Esophagus mucosa (tissue), 1 donor: Measurements from ENCODE around the gene ARHGEF37. TPM values are rescaled to one million over a fixed set of nuclear protein-coding genes. Genes with fewer than 3 reads are reported as not detected.

ENCODE experiments used
- ATAC-seq: fragments of 200-7000 bp; cut with Tn5 transposase; one replicate; pipeline ENCODE4 v1.9.1; 2020
- total RNA-seq: library from RNA; stranded (reverse); gene quantifications from one replicate; pipeline ENCODE4 v1.2.4, GENCODE V29; 2023
- donor health status: DM: yes; HTN: yes; CAD: no.

ARHGEF37 gene
- total RNA-seq, 1 donor from 2014 or later = 23.6 TPM

DNA sequence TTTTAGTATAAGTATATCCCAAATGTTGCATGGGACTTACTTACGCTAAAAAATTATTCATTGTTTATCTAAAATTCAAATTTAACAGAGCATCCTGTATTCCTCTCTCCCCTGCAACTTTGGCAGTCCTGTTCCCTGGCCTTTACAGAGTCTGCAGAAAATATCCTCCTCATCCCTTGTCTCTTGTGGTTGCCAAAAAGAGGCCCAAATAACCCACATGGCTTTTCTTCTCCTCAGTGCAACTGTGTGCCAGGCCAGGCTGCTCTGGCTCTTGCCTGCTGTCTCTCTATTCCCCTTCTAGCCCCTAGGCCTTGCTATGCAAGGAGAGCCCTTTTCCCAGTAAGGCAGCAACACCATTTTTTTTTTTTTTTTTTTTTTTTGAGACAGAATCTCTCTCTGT is 23.0 kb downstream of the ARHGEF37 start:
- ATAC-seq = no peak

DNA sequence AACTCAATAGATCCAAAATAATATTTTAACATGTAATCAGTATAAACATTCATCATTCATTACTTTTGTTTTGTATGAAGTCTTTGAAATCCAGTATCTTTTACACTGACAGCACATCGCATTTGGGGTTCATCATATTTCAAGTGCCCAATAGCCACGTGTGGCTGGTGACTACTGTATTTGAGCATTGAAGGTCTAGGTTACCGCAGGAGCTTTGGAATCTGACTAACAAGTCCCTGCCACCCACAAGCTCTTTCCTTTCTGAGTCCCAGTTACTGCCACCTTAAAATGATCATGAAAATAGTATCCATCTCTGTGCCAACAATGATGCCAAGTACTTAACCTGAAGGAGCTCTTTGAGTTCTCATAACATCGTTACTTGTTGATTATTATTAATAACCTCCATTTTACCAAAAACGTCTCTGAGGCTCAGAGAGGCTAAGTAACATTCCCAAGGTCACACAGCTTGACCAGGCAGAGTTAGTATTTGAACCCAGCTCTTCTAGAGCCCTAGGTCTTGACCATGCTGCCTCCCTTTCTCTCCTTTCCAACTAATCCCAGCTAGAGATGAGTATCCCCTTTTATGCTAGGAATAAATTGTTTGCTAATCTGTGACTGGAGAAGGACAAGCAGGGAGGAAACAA is 24.2 kb downstream of the ARHGEF37 start:
- ATAC-seq = no peak

DNA sequence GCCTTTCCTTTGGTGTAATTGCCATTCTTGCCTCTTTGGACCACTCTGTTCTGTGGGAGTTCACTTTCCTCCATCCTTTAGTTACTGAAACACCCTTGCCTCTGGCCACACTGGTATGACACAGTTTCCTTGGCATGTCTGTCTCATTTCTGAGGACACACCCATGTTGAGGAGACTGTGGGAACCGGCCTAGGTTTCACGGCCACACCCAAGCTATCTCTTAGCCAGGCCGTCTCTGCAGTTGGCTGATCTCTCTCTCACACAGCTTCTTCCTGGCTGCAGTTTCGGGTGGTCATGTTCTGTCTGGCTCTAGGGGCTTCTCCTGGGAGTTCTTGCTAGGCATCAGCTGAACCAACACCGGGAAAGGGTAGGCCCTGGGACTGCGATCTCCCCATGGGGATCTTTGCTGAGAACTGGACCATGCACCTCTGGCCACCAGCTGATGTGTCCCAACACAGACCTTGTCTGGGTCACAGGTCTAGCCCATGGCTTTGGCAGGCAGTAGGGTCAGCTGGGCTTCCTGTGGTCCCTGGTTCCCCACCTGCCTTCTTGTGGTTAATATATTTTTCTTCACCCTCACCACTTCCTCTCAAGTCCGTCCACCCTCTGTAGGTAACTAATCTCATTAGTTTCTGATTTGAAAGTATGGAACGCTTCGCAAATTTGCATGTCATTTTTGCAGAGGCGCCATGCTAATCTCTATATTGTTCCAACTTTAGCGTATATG is 24.9 kb downstream of the ARHGEF37 start:
- peak; percentile 94 for ATAC-seq

DNA sequence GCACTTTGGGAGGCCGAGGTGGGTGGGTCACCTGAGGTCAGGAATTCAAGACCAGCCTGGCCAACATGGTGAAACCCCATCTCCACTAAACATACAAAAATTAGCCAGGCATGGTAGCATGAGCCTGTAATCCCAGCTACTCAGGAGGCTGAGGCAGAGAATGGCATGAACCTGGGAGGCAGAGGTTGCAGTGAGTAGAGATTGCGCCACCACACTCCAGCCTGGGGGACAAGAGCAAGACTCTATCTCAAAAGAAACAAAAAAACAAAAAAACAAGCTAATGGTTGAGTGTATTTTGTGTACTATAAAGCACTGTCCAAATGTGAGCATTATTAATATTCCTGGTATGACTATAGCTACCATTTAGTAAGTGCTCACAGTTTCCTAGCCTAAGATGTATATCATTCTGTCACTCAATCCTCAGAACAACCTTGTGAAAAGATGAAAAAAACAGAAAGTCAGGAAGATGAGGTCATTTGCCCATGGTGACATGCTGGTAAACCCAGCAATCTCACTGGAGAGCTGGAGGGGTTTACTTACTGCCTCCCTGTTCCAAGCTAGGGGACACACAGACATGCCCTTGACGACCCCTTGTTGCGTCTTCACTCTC is 27.7 kb downstream of the ARHGEF37 start:
- no peak for ATAC-seq

DNA sequence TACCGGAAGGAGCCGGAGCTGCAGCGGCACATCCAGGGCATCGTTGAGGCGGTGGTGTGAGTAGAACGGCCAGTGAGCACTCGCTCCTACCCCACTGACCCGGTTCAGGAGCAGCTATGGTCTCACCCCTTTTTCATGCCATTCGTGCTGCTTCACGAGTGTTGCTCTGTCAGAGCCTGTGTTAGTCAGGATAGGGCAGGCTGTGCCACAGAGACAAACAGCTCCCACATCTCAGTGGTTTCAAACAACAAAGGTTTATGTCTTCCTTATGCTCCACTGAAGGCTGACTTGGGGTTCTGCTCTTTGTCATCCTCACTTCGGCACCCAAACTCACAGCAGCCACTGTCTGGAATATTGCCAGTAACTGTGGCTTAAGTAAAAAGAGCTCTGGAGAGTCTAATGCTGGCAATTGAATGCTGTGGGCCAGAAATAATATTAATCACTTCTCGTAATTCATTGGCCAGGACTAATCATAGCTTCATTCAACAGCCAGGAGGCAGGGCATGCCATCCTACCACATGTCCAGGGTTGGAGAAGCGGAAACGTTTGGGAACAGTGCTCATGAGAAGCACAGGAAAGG is 28.4 kb downstream of the ARHGEF37 start:
- ATAC-seq = no peak

DNA sequence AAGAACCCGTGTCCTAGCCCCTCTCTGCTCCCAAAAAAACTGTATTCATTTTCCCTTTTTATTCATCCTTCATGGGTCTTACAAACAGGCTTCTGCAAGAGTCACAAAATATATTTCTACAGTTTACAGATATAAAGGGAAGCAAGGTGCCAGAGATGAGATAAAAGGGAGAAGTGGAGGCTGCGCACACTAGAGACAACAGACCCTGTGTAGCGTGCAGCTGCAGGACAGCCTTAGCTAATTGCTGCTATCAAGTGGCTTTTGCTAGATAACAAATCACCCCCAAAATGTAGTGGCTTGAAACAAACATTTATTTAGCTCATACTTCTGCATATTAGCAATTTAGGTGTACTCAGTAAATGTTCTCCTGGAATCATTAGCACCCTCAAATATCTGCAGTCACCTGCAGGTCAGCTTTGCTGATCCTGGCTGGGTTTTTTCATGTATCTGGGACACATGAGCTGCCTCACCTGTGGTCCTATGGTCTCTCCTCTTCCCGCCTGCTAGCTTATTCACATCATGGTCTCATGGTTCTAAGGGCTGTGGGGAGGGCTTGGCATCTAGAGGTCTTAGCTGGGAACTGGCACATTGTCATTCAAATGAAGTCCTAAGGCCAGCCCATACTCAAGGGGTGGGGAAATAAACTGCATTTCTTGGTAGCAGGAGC is 29.4 kb downstream of the ARHGEF37 start:
- ATAC-seq = no peak

DNA sequence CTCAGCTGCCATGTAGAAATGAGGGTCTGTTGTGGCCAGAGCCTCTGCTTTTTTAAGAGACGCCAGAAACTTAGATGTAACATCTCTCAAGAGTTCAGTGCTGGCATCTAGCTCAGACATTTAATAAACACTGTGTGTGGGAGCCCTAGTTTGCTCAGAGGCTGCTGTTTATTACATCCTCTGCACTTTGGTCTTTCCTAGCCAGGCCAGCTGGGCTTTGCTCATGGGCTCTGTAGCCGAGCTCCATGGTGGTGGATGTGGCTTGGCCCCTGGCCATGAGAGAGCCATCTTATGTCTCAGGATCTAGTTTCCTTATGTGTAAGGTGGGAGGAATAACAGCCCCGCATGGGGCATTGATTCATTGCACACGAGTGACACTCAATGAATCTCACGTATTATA is 30.0 kb downstream of the ARHGEF37 start:
- ATAC-seq = no peak

DNA sequence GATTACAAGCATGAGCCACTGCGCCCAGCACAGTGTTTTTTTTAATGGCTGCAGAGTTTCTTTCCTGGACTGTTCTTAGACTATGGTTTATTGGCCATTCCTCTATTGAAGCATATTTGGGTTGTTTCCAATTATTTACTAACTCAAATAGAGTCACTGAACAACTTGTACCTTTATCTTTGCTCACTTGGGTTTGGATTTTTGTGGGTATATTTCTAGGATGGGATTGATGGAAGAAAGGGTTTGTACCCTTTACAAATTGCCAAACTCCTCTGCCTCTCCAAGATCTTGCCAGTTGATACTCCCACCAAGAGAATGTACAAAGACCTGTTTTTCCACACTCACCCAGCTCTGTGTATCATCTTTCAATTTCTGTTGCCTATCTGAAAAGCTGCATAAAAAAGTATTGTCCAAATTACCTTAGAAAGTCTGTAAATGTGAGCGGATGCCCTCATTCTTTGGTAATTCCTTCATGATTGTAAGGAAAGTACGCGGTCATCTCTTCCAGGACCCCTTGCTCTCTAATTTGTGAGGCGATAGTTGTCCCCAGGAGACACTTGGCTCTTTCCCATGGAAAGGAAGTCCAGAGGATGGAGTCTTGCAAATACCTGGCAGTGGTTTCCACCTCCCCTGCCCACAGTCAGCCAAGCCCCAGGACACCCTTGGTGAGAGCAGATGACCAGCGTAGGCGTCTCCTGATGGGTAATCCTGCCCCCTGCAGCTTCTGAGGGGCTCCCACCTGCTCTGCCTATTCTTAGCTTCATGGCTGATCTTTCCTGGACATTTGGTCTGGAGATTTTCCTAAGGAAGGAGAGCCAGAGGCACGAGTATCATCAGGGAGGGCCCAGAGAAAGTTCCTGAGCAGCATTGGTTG is 33.0 kb downstream of the ARHGEF37 start:
- ATAC-seq = no peak

DNA sequence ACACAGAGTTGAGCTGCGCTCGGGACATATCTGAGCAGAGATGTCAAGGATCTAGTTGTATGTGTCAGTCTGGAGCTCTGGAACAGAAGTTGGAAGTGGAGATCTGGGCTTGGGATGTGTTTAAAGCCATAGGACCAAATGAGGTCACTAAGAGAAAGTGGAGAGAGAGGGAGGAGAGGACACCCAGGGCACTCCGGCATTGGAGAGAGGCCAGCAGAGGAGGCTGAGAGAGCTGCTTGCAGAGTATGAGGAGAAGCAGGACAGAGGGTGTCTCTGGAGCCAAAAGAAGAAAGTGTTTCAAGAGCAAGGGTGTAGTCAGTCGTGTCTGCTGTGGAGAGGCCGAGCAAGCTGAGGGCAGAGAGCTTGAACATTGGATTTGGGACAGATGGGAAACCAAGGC is 34.7 kb downstream of the ARHGEF37 start:
- no peak for ATAC-seq

DNA sequence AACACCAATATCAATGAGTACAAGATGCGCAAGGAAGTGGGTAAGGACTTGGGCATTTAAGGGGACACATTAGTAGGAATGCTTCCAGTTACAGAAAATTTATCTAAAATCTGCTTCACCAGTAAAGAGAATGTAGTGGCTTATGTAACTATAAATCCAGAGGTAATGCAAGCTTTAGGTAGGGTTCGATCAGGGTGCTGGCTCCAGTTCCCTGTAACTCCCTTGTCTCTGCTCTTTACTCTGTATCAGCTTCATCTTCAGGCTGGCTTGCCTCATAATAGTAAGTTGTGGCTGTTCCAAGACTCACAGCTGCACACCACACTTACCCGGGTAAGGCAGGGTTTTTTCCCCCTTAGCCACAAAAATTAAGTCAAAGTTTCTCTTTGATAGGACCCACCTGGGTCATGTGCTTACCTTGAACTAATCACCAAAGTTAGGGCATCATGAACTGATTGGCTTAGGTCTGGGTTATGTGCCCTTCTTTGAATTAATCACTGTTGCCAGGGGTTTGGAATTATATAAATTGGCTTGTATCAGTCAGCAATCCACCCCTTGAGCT is 35.5 kb downstream of the ARHGEF37 start:
- ATAC-seq = no peak

DNA sequence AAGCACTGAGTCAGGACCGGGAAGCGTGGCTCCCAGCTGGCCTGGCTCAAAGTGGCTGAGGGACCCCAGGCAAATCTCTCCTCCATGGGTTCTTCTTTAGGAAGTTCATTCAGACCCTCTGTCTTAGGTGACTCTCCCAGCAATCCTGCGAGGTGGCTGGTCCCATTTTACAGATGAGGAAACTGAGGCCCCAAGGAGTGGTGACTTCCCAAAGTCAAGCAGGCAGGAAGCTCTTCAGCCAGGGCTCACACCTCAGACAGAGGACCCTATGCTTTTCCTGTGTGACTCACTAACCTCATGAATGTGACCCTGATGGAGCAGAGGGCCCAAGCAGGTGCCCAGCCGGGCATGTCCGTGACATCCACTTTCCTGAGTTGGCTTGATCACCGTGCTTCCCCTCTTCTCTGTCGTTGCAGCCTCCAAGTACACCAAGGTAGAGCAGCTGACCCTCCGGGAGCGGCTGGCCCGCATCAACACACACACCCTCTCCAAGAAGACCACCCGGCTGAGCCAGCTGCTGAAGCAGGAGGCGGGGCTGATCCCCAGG is 36.5 kb downstream of the ARHGEF37 start:
- peak; percentile 2 for ATAC-seq

DNA sequence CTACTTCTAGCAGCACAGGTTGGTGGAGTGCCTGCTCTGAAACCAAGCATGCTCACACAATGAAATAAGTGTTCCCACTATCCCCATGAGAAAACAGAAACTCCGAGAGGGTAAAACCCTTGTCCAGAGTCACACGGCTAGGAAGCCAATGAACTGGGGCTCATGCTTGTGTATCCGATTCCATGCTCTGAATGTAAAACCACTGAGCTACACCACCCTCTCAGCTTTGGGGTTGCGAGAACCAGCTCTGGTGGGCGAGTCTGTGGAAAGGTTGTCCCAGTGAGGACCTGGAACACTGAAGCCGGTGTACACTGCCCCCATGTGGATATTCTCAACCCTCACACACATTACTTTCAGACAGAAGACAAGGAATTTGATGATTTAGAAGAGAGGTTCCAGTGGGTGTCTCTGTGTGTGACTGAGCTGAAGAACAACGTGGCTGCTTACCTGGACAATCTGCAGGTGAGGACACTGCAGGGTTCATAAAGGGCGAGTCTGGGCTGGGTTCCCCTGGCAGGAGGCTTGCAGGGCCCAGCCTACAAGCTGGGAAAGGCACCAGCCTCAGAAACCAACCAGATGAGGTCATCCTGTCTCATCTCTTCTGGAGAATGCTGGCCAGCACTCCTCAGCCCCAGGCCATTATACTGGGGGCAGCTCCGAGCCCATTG is 37.4 kb downstream of the ARHGEF37 start:
- peak; percentile 92 for ATAC-seq

DNA sequence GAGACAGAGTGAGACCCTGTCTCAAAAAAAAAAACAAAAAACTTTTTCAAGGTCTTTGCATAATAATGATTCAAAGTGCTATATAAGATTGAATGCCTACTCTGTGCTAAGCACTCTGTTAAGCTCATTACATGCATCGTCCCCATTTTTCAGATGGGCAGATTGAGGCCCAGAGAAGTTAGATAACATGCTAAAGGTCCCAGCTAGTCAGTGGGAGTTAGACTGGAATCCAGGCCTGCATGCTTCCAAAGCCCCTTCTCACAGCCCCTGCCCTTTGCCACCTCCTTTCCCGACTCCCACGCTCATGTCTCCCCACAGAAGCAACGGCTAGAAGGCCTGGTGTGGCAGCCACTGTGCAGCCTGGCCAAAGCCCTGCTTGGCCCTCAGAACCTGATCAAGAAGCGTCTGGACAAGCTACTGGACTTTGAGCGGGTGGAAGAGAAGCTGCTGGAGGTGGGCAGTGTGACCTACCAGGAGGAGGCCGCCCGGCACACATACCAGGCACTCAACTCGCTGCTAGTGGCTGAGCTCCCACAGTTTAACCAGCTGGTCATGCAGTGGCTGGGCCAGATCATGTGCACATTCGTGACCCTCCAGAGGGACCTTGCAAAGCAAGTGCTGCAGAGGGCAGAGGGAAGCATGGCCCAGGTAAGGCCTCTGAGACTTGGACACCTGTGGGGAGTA is 40.3 kb downstream of the ARHGEF37 start:
- no peak for ATAC-seq

DNA sequence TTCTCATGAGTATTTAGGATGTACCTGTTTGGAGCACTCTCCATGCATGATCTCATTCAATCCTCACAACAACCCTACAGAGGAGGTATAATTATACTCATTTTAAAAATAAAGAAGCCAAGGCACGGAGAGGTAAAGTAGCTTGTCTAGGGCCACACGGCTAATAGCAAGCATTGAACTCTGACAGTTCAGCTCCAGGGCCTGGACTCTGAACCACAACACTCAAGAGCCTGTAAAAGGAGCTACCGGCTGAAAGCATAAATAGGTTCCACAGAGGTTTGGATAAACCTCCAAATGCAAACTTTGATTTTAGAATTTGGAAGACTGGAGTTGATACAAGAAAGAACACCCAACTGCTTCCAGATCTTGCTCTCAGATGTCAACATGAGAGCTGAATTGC is 41.2 kb downstream of the ARHGEF37 start:
- no peak for ATAC-seq

DNA sequence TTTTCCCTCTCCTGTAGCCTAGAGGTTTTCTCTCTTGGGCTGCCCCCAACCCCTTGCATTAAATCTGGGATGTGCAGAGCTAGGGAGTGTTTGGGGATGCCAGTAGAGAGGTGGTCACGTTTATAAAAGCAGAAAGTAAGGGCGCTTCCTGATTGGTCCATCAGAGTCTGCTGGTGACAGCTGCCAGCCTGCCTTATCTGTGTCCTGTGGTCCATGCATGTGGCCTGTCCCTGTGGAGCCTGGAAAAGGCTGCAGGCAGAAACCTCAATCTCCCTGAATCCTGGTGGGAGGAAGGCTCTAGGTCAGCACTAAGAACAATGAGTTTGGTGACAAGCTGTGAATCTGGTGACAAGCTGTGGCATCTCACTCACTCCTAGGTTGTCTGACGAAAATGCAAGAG is 42.2 kb downstream of the ARHGEF37 start:
- no peak for ATAC-seq

DNA sequence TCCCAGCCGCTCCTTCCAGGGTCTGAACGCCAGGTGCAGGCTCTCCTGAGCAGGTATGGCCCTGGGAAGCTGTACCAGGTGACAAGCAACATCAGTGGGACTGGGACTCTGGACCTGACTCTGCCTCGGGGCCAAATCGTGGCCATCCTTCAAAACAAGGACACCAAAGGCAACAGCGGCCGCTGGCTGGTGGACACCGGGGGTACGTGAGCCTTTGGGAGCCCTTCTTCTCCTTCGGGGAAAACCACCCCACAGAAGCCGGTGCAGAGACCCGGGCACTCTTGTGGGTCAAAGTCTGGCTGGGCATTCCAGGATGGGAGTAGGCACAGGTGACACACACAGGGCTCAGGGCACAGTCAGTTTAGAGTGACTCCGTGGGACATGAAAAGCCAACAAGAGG is 45.8 kb downstream of the ARHGEF37 start:
- ATAC-seq = no peak

DNA sequence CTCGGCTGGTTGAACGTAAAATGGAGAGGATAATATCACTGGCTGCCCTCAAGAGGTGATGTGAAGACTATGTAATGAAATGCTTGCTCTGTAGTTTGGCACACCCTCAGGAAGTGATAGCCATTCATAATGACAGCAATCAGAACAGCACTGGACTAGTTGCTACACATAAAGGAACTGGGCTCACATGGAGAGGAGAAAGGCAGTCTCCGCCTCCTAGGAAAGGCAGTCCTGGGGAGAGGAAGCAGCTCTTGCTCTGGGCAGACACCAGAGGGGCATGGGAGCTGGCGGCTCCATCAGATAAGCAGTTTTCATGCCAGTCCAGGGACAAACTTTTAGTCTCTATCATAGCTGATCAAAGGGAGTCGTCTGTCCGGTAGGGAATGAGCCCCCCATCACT is 46.9 kb downstream of the ARHGEF37 start:
- no peak for ATAC-seq

DNA sequence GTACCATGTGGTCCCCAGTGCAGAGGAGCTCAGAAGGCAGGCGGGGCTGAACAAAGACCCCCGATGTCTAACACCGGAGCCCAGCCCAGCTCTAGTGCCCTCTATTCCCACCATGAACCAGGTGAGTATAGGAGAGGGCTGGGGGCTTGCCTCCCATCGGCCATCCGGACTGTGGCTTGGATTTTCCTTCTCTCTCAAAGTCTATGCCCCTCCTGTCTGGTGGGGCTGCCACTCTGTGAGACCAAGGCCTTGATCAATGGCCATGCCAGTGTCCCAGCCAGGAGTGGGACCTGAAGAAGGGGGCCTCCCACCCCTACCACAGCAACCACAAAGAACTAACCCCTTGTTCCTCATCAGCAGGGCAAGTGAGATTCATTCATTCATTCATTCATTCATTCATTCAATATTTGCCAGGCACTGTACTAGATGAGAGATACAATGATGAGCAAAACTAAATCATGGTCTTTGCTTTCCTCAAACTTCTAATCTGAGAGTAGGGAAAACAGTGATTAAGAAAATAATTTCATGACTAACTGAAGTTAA is 47.6 kb downstream of the ARHGEF37 start:
- ATAC-seq = no peak

DNA sequence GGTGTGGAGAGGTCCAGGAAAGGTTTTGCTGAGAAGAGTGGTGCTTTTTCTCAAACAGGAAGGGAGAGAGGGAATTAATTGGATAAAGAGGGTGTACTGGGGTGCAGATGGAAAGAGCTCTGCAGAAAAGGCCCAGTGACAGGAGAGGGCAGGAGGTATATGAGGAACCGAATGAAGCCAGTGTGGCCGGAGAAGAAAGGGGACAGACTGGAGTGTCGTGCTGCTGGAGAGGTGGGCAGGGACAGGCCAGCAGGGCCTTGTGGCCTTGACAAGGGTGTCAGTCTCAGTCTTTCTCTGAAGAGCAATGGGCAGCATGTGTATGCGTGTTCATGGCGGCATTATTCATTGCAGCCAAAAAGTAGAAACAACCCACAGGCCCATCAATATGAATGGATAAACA is 48.1 kb downstream of the ARHGEF37 start:
- ATAC-seq = no peak

DNA sequence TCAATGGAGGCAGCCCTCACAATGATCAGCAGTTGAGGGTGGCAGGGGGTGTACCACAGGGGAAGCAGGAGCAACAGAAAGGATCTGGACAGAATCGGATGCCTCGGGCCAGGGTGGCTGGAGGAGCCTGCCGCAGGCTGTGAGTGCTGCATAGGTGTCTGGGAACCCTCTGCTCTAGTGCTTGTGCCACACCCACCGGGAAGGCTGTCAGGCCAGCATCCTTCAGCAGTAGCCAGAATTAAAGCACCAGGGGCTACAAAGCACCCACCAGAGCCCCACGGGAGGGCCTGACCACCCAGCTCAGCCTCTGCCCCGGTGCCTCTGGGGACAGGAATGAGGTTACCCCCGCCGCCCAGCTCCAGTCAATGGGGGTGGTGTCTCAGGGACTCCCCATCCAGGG is 49.0 kb downstream of the ARHGEF37 start:
- ATAC-seq = no peak
